GM23338 (cell line): ENCODE measurements around the gene TUBA1B. TPM values are rescaled to one million over a fixed set of nuclear protein-coding genes. Genes with fewer than 3 reads are reported as not detected.

Experiments
- ATAC-seq: fragments of 200-7000 bp; cut with Tn5 transposase; 3 replicates; pipeline ENCODE4 v1.9.1; 2020
- DNase-seq: peaks from one replicate; pipeline ENCODE4 v3.0.0-alpha.2; 2015; ENCODE audit warnings: low spot score
- H2AFZ ChIP-seq: fragments of 200-600 bp; sonication (generic); 2 replicates; pipeline ENCODE4 v1.8.0; 2016; ENCODE audit warnings: antibody characterized with exemption, mild to moderate bottlenecking, moderate library complexity
- H3F3A ChIP-seq: fragments of 200-600 bp; sonication (generic); replicated peaks from 2 replicates; pipeline ENCODE4 v1.8.0; 2017; ENCODE audit warnings: antibody characterized with exemption, mixed run types, low read depth
- H3K27ac ChIP-seq: fragments of 200-600 bp; sonication (generic); 2 replicates; pipeline ENCODE4 v1.6.1; 2016; ENCODE audit warnings: low read depth
- H3K27me3 ChIP-seq: fragments of 200-600 bp; sonication (generic); 2 replicates; pipeline ENCODE4 v1.8.0; 2016; ENCODE audit warnings: mild to moderate bottlenecking, mixed run types, moderate library complexity; ENCODE audit not compliant: insufficient read depth
- H3K36me3 ChIP-seq: fragments of 200-600 bp; sonication (generic); 2 replicates; pipeline ENCODE4 v1.8.0; 2016; ENCODE audit warnings: mild to moderate bottlenecking; ENCODE audit not compliant: insufficient read depth
- H3K4me1 ChIP-seq: fragments of 200-600 bp; sonication (generic); 2 replicates; pipeline ENCODE4 v1.8.0; 2016; ENCODE audit warnings: mild to moderate bottlenecking, moderate library complexity; ENCODE audit not compliant: insufficient read depth
- H3K4me2 ChIP-seq: fragments of 200-600 bp; sonication (generic); 2 replicates; pipeline ENCODE4 v1.7.1; 2017; ENCODE audit warnings: mixed run types
- H3K4me3 ChIP-seq: fragments of 200-600 bp; sonication (generic); 2 replicates; pipeline ENCODE4 v1.6.1; 2016; ENCODE audit warnings: mixed run types
- H3K79me2 ChIP-seq: fragments of 200-600 bp; sonication (generic); replicated peaks from 2 replicates; pipeline ENCODE4 v1.8.0; 2017; ENCODE audit warnings: mild to moderate bottlenecking; ENCODE audit not compliant: insufficient read depth
- H3K9me2 ChIP-seq: fragments of 200-600 bp; sonication (generic); 2 replicates; pipeline ENCODE4 v1.8.0; 2017; ENCODE audit not compliant: insufficient read depth
- H4K20me1 ChIP-seq: fragments of 200-600 bp; sonication (generic); replicated peaks from 2 replicates; pipeline ENCODE4 v1.8.0; 2017; ENCODE audit warnings: mild to moderate bottlenecking; ENCODE audit not compliant: insufficient read depth
- H3K27ac Mint-ChIP-seq: 2 replicates; pipeline ENCODE4 v1.8.0; 2020; ENCODE audit warnings: inconsistent platforms, mild to moderate bottlenecking, moderate library complexity, mixed read lengths
- H3K27me3 Mint-ChIP-seq: 3 replicates; pipeline ENCODE4 v1.8.0; 2022; ENCODE audit warnings: low read depth, mild to moderate bottlenecking, moderate library complexity, mixed read lengths, inconsistent platforms; ENCODE audit not compliant: insufficient read depth, poor library complexity
- H3K36me3 Mint-ChIP-seq: 3 replicates; pipeline ENCODE4 v1.8.0; 2021; ENCODE audit warnings: low read depth, mild to moderate bottlenecking, inconsistent platforms, moderate library complexity, mixed read lengths
- H3K4me1 Mint-ChIP-seq: 3 replicates; pipeline ENCODE4 v1.8.0; 2020; ENCODE audit warnings: mild to moderate bottlenecking, inconsistent platforms, mixed read lengths
- H3K4me3 Mint-ChIP-seq: 3 replicates; pipeline ENCODE4 v1.8.0; 2021; ENCODE audit warnings: moderate library complexity, mild to moderate bottlenecking, inconsistent platforms, mixed read lengths
- H3K9me3 Mint-ChIP-seq: 3 replicates; pipeline ENCODE4 v1.8.0; 2020; ENCODE audit warnings: moderate library complexity, mild to moderate bottlenecking, inconsistent platforms, mixed read lengths
- CREB1 ChIP-seq: fragments of 250-450 bp; sonication (Bioruptor Pico); IDR thresholded peaks from 2 replicates; pipeline ENCODE4 v1.5.0; 2020; ENCODE audit warnings: low read depth, mild to moderate bottlenecking, moderate library complexity
- ETS1 ChIP-seq: IDR thresholded peaks from 2 replicates; pipeline ENCODE4 v1.6.1; 2016; ENCODE audit warnings: antibody characterized with exemption
- EZH2 ChIP-seq: fragments of 200-600 bp; sonication (generic); IDR thresholded peaks from one replicate; pipeline ENCODE4 v1.8.0; 2017; ENCODE audit warnings: antibody characterized with exemption, mild to moderate bottlenecking, low read depth; ENCODE audit not compliant: unreplicated experiment
- EZH2phosphoT487 ChIP-seq: fragments of 200-600 bp; sonication (generic); IDR thresholded peaks from one replicate; pipeline ENCODE4 v1.8.1; 2018; ENCODE audit warnings: antibody characterized with exemption; ENCODE audit not compliant: unreplicated experiment
- JUNB ChIP-seq: IDR thresholded peaks from one replicate; pipeline ENCODE4 v1.6.1; 2016; ENCODE audit warnings: antibody characterized with exemption; ENCODE audit not compliant: unreplicated experiment
- STAT1 ChIP-seq: IDR thresholded peaks from one replicate; pipeline ENCODE4 v1.6.1; 2016; ENCODE audit warnings: antibody characterized with exemption; ENCODE audit not compliant: unreplicated experiment
- polyA plus RNA-seq: library from polyadenylated mRNA; unstranded; fragments of >200 nt; fragmentation: Nextera tagmentation; extraction: Ambion mirVana; gene quantifications from 2 replicates; pipeline ENCODE4 v1.2.1, GENCODE V29; 2016
- total RNA-seq: library from RNA; depleted of rRNA; stranded (reverse); fragments of >200 nt; shearing (Covaris generic); gene quantifications from 2 replicates; pipeline ENCODE4 v1.2.3, GENCODE V29; 2014
- TF ChIP-seq, protein P1 (sequence below), 2 experiments: fragments of 200-600 bp in 1 of 2; sonication (generic) in 1 of 2; conservative IDR thresholded peaks; 2 replicates each; pipeline versions ENCODE4 v1.5.1 to v1.6.1; 2016 to 2017; ENCODE audit warnings: antibody characterized with exemption in 2 of 2, low read depth in 2 of 2, mild to moderate bottlenecking in 2 of 2, moderate library complexity in 1 of 2
- TF ChIP-seq, protein P2 (sequence below): IDR thresholded peaks from one replicate; pipeline ENCODE4 v1.6.1; 2018; ENCODE audit warnings: antibody characterized with exemption; ENCODE audit not compliant: unreplicated experiment

TUBA1B gene
- total and polyA plus RNA-seq, 2 experiments from 2014 or later = 1,116 to 2,718 TPM

- H3K4me2 ChIP-seq = peak overlapping the region; percentile 87
- Mint-ChIP-seq H3K27ac (no peak overlapping the region), H3K4me3 (peak overlapping the region; percentile 96), H3K4me1 (peaks cover 34% of the 10 kb centered on the region), H3K27me3 (peaks cover 8% of the 10 kb centered on the region), H3K9me3 (peaks cover 29% of the 10 kb centered on the region), H3K36me3 (peaks cover 14% of the 10 kb centered on the region)
- DNase-seq (no peak), ATAC-seq (no peak)
- peak overlapping the region; percentile 90 for H3K4me3 ChIP-seq
- H2AFZ ChIP-seq = no peak overlapping the region
- H3K4me1 ChIP-seq = peaks cover 14% of the 10 kb centered on the region; the same call in 1 of the 2 replicates
- no peaks in the 10 kb centered on the region for H3K9me2 ChIP-seq
- TF ChIP-seq CREB1 (CRISPR knock-in tag) (no peak), JUNB (no peak), STAT1 (no peak), ETS1 (no peak)
- TF ChIP-seq, protein P1, sequence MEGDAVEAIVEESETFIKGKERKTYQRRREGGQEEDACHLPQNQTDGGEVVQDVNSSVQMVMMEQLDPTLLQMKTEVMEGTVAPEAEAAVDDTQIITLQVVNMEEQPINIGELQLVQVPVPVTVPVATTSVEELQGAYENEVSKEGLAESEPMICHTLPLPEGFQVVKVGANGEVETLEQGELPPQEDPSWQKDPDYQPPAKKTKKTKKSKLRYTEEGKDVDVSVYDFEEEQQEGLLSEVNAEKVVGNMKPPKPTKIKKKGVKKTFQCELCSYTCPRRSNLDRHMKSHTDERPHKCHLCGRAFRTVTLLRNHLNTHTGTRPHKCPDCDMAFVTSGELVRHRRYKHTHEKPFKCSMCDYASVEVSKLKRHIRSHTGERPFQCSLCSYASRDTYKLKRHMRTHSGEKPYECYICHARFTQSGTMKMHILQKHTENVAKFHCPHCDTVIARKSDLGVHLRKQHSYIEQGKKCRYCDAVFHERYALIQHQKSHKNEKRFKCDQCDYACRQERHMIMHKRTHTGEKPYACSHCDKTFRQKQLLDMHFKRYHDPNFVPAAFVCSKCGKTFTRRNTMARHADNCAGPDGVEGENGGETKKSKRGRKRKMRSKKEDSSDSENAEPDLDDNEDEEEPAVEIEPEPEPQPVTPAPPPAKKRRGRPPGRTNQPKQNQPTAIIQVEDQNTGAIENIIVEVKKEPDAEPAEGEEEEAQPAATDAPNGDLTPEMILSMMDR (conservative IDR thresholded peaks at IDR 0.05; ENCODE audit: low read depth in 2 of 2) = no peak
- peaks cover 8% of the 10 kb centered on the region for H4K20me1 ChIP-seq
- peaks cover 6% of the 10 kb centered on the region; the same call in 1 of the 2 replicates for H3F3A ChIP-seq
- H3K36me3 ChIP-seq = no peaks in the 10 kb centered on the region
- H3K27ac ChIP-seq = no peak overlapping the region
- peaks cover 29% of the 10 kb centered on the region for H3K79me2 ChIP-seq
- H3K27me3 ChIP-seq = no peaks in the 10 kb centered on the region
Observed at GRCh38 chr12:49108958-49109404, 22.2 kb downstream of the TUBA1B start.

DNA sequence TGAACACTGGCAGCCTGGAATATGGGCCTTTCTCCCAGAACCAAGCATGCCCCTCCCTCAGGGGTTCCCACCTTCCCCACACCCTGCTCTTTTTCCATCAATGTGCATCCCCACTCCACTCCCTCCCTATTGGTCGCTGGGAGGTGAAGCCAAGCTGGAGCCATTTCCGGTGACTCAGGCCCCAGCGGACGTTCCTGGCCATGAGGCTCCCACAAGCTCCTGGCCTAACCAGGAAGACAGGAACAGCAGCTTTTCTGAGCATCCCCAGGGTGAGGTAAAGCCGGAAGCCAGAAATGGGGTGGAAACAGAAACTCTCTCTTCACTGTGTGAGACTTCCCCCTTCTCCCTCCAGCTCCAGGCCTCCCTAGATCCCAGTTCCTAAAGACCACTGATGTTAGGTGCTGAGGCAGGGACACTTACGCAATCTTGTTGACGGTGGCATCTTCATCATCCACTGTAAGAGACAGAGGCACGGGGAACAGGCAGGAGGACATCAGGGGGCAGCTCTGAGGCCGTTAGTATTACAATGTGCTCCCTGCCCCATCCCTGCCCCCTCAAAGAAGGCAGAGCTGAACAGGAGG, 25.6 kb downstream of the TUBA1B start:
- no peak for DNase-seq
- TF ChIP-seq, protein P2, sequence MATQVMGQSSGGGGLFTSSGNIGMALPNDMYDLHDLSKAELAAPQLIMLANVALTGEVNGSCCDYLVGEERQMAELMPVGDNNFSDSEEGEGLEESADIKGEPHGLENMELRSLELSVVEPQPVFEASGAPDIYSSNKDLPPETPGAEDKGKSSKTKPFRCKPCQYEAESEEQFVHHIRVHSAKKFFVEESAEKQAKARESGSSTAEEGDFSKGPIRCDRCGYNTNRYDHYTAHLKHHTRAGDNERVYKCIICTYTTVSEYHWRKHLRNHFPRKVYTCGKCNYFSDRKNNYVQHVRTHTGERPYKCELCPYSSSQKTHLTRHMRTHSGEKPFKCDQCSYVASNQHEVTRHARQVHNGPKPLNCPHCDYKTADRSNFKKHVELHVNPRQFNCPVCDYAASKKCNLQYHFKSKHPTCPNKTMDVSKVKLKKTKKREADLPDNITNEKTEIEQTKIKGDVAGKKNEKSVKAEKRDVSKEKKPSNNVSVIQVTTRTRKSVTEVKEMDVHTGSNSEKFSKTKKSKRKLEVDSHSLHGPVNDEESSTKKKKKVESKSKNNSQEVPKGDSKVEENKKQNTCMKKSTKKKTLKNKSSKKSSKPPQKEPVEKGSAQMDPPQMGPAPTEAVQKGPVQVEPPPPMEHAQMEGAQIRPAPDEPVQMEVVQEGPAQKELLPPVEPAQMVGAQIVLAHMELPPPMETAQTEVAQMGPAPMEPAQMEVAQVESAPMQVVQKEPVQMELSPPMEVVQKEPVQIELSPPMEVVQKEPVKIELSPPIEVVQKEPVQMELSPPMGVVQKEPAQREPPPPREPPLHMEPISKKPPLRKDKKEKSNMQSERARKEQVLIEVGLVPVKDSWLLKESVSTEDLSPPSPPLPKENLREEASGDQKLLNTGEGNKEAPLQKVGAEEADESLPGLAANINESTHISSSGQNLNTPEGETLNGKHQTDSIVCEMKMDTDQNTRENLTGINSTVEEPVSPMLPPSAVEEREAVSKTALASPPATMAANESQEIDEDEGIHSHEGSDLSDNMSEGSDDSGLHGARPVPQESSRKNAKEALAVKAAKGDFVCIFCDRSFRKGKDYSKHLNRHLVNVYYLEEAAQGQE = no peak
- TF ChIP-seq EZH2 = no peak
- no peak for TF ChIP-seq EZH2phosphoT487

More for the DNA sequence above, 25.6 kb downstream of the TUBA1B start:
- Histone ChIP-seq H4K20me1 (peaks cover 8% of the 10 kb centered on the region), H3K4me1 (peaks cover 14% of the 10 kb centered on the region; the same call in 1 of the 2 replicates), H2AFZ (no peak overlapping the region), H3K4me3 (no peak overlapping the region), H3F3A (peaks cover 3% of the 10 kb centered on the region; the same call in 1 of the 2 replicates), H3K27me3 (no peaks in the 10 kb centered on the region), H3K27ac (no peak overlapping the region), H3K79me2 (peaks cover 29% of the 10 kb centered on the region), H3K4me2 (no peak overlapping the region), H3K36me3 (peaks cover 4% of the 10 kb centered on the region; the same call in 1 of the 2 replicates), H3K9me2 (no peaks in the 10 kb centered on the region)
- no peak overlapping the region for H3K27ac Mint-ChIP-seq
- no peaks in the 10 kb centered on the region for H3K9me3 Mint-ChIP-seq
- no peak for ATAC-seq
- peaks cover 9% of the 10 kb centered on the region for H3K27me3 Mint-ChIP-seq
- H3K4me3 Mint-ChIP-seq = no peak overlapping the region
- peaks cover 24% of the 10 kb centered on the region for H3K36me3 Mint-ChIP-seq
- peaks cover 31% of the 10 kb centered on the region for H3K4me1 Mint-ChIP-seq
